ENCODE results near the gene PIAS1.

- TF ChIP-seq AFF4 (CRISPR knock-in tag; IDR thresholded peaks at IDR 0.05) (no peak), ZNF444 (CRISPR knock-in tag; IDR thresholded peaks at IDR 0.05) (no peak), PHTF2 (CRISPR knock-in tag; IDR thresholded peaks at IDR 0.05) (no peak), JUNB (CRISPR knock-in tag; conservative IDR thresholded peaks at IDR 0.05) (no peak), JUN (IDR thresholded peaks at IDR 0.05; ENCODE audit: borderline replicate concordance, low read depth, low read length) (no peak), JUN (CRISPR knock-in tag; IDR thresholded peaks at IDR 0.05; ENCODE audit: borderline replicate concordance) (no peak), EZH2 (IDR thresholded peaks at IDR 0.05; ENCODE audit: borderline replicate concordance, low read depth, low read length) (no peak), STAT6 (CRISPR knock-in tag; IDR thresholded peaks at IDR 0.05) (no peak), ELF4 (CRISPR knock-in tag; IDR thresholded peaks at IDR 0.05) (no peak)
Observed at GRCh38 chr15:68188647-68189046, 134.5 kb downstream of the PIAS1 start.

Measured in K562 (cell line).